MG63 (cell line): ENCODE data around the gene ARHGAP22. TPM values are rescaled to one million over a fixed set of nuclear protein-coding genes. Genes with fewer than 3 reads are reported as not detected.

Source experiments
- DNase-seq: peaks from one replicate; pipeline ENCODE4 v3.0.0-alpha.2; 2020
- H3K27me3 ChIP-seq: fragments of 250-450 bp; sonication (Bioruptor Pico); 2 replicates; pipeline ENCODE4 v1.5.1; 2020; ENCODE audit warnings: mild to moderate bottlenecking, moderate library complexity
- H3K36me3 ChIP-seq: fragments of 250-450 bp; sonication (Bioruptor Pico); 2 replicates; pipeline ENCODE4 v1.5.1; 2020; ENCODE audit warnings: mild to moderate bottlenecking, moderate library complexity
- H3K4me3 ChIP-seq: fragments of 250-450 bp; sonication (Bioruptor Pico); 2 replicates; pipeline ENCODE4 v1.5.1; 2020; ENCODE audit warnings: mild to moderate bottlenecking, moderate library complexity
- H3K9me3 ChIP-seq: fragments of 250-450 bp; sonication (Bioruptor Pico); 2 replicates; pipeline ENCODE4 v1.5.1; 2020; ENCODE audit warnings: mild to moderate bottlenecking, moderate library complexity
- total RNA-seq: library from RNA; depleted of rRNA; stranded (reverse); fragments of >200 nt; shearing (Covaris generic); gene quantifications from 2 replicates; pipeline ENCODE4 v1.2.3, GENCODE V29; 2014; ENCODE audit warnings: low replicate concordance

Gene ARHGAP22
- total RNA-seq, 1 experiment from 2014 or later: 23.2 TPM

DNA sequence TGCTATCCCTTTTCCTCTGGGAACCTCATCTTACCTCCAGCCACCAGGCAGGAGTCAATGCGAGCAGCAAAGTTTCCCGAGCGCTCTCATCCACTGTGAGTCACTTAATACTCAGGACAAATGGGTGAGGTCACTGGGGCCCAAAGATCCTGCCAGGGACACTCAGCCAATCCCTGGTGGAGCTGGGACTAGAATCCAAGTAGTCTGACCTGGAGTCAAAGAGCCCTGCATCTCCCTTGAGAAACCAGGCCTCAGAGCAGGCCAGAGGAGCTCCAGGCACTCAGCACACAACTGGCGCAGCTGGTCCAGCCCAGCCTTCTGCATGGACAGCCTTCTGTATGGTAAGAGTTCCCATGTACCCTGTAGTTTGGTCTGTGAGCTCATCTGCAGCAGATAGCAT lies 156.1 kb downstream of the ARHGAP22 start:
- peaks cover 5% of the 10 kb centered on the region for H3K36me3 ChIP-seq
- H3K9me3 ChIP-seq: no peaks in the 10 kb centered on the region
- no peak overlapping the region for H3K4me3 ChIP-seq
- peak; percentile 73 for DNase-seq
- no peaks in the 10 kb centered on the region for H3K27me3 ChIP-seq

DNA sequence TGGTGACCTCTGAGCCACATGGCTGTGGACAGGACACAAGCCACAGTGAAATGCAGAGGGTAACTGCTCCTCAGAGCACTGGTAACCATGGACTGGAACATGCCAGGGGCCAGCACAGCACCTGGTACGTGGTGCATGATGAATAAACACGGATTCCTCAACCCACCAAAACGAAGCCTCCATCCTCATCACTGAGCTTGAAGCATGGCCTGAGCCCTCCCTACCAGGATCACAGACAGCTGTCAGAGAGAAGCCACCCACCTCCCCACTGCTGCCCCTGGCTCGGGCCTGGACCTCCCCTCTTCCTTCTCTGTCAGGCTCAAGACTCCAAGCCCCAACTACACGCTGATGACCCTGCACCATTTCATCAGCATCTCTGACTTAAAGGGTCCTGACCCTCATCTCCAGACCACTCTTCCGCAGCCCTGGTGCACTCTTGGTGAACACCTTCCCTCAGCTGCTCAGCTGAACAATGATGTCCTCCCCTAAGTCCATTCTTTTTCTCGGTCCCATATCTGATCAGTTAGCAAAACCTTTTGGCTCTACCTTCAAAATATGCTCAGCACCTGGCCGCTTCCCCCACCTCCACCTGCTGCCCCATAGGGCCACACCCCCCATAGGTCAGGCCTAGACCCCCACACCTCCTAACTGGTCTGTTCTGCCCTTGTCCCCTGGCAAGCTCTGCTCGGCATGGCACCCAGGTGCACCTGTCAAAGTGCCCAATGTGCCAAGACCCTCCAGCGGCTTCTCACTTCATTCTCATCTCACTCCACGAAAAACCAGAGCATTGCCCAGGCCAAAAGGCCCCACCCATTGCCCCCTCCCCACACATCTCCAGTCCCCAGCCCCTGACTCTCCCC lies 157.3 kb downstream of the ARHGAP22 start:
- H3K9me3 ChIP-seq: no peaks in the 10 kb centered on the region
- no peak for DNase-seq
- no peak overlapping the region for H3K4me3 ChIP-seq
- H3K36me3 ChIP-seq: peaks cover 5% of the 10 kb centered on the region
- no peaks in the 10 kb centered on the region for H3K27me3 ChIP-seq

DNA sequence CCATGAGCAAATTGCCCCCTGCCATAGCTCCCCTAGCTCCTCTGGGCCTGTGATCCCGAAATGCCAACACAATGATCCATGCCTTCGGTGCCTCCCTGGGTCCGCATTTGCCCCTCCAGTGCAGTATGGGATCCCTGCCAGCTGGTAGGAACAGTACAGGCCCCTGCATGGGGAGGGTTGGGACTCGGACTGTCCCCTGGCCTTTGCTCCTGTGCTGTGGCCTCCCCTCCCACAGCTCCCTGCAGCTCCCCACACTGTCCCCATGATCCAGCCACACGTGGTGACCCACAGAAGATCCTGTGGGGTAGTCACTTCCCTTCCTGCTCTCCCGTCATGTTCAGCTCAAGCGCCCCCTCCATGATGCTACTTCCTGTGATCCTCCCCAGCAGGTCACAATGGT lies 158.1 kb downstream of the ARHGAP22 start:
- H3K36me3 ChIP-seq: 0 out of 2 replicates have a peak, but pooled peaks cover 3% of the 10 kb centered on the region
- no peaks in the 10 kb centered on the region for H3K9me3 ChIP-seq
- no peak for DNase-seq
- H3K27me3 ChIP-seq: no peaks in the 10 kb centered on the region
- no peak overlapping the region for H3K4me3 ChIP-seq

DNA sequence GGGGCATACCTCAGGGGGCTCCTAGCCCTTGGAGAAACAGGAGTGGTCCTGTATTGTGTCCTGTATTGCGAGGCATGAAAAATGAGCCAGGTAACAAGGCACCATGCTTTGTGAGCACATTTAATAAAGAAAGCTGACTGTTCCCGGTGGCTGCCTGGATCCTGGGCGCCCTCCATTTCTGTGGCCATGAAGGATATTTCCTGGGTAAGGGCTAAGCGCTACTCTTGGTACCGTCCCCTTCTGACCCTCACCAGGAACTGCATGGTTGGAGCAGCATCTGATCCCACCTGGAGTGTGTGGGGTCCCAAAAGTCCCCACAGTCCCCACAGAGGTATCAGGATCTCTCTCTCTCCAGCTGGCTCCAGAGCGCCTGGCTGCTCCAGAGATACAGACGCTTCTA lies 158.9 kb downstream of the ARHGAP22 start:
- Histone ChIP-seq H3K27me3 (no peaks in the 10 kb centered on the region), H3K36me3 (0 out of 2 replicates have a peak, but pooled peaks cover under 1% of the 10 kb centered on the region), H3K4me3 (no peak overlapping the region), H3K9me3 (no peaks in the 10 kb centered on the region)
- DNase-seq: no peak

DNA sequence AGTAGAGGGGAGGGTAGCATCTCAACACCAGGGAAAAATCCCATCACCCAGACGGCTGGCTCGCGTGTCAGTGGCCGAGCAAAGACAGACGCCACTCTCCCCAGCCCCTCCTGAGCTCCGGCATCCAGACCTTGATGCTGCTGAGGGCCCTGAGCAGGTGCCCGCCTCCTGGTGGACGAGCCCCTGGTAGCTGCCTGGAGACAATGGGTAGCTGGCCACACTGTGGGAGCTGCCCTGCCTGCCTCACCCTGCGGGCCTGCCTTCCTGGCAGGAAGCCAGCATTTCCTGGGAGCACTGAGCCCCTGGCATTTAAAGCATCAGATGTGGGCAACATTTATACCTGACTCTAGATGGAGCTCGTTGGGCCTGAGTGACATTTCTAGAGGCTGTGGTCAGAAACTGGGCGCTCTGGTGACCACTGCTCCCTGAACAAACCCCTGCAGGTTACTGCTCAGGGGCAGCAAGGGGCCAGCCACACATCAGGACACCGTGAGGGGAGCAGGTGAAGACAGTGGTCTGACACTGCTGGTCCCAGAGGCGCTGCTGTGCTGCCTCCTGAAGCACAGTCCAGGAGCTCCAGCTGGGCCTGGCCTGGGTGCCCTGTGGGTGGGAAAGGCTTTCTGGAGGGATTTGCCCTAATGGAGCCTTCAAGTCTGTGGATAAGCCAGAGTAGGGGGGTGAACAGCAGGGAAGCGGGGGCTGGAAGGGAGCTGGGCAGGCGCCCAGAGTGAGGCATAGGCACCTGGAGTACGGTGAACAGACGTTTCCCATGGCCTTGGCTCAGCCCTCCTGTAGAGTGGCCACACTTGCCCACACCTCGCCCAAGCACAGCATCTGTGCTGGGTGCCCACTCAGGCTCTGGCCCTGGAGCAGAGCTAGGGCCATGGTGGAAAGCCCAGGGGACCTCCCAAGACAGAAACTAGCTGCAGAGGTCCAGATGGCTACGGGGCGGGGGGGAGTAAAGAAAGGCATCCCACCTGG lies 159.7 kb downstream of the ARHGAP22 start:
- Histone ChIP-seq H3K4me3 (no peak overlapping the region), H3K27me3 (no peaks in the 10 kb centered on the region), H3K9me3 (no peaks in the 10 kb centered on the region), H3K36me3 (no peaks in the 10 kb centered on the region; the same call in 1 of the 2 replicates)
- DNase-seq: peak; percentile 38

DNA sequence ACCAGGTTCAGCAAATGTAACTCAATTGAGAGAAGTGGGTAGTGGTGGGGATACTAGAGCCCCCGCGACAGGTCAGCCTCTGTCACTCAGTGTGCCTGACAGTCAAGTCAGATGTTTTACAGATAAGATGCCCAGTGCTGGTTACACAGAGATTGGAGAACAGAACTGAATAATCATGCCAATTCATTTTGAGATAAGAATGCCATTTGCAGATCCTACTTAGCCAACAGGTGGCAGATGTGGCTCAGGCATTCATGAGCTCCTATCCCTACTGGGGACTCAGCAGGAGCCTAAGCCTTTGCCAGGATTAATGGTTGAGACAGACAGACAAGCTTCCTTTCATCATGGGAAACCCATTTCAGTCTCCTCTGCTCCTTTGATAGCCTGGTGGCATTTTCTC lies 160.6 kb downstream of the ARHGAP22 start:
- Histone ChIP-seq H3K9me3 (no peaks in the 10 kb centered on the region), H3K27me3 (no peaks in the 10 kb centered on the region), H3K4me3 (no peak overlapping the region), H3K36me3 (no peaks in the 10 kb centered on the region; the same call in 1 of the 2 replicates)
- DNase-seq: peak; percentile 64

DNA sequence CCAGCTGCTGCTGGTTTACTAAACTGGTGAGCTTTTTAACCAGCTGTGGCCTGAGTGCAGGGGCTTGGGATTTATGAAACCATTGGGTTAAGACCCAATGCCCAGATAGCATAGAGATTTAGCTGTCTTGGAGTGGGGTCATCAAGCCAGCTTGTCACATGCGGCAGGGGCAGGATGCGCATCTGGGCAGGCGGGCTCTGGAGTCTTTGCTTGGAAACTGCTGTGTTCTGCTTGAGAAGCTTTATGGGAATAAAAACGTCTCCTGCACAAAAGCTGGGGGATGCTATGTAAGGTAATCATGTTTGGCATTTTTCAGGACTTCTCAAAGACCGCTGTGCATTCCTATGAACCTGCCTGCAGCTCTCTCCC lies 162.1 kb downstream of the ARHGAP22 start:
- Histone ChIP-seq H3K9me3 (no peaks in the 10 kb centered on the region), H3K36me3 (no peaks in the 10 kb centered on the region; the same call in 1 of the 2 replicates), H3K4me3 (no peak overlapping the region), H3K27me3 (no peaks in the 10 kb centered on the region)
- DNase-seq: no peak

DNA sequence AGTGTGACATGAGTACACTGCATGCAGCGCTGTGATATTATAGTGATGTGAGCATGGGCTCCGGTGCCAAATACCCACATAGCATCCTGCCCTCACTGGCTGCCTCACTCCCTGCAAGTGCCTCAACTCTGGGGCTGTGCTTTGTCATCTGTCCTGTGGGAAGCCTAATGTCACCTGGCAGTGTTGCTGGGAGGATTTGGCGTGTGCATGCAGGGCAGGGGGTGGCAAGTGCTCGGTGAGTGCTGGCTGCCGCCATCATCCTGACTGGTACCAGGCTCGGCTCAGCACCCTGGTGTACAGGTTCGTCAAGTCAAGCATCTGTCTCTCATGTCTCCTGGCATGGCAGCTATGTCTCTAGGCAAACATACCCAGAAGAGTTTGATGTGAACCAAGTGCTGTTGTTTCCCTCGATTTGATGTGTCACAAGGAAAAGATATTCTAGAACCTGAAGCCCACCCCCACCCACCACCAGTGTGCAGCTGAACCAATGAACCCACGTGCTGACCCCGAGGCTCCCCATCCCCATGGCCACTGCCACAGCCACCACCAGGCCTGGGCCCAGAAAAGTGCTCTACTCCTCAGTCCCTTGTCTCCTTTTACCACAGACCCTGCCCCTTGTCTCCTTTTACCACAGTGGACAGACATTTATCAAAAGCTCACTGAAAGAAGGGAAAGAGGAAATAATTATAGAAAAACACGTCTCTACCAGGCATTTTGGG lies 162.6 kb downstream of the ARHGAP22 start:
- no peak for DNase-seq
- Histone ChIP-seq H3K9me3 (no peaks in the 10 kb centered on the region), H3K36me3 (no peaks in the 10 kb centered on the region; the same call in 1 of the 2 replicates), H3K4me3 (no peak overlapping the region), H3K27me3 (no peaks in the 10 kb centered on the region)

DNA sequence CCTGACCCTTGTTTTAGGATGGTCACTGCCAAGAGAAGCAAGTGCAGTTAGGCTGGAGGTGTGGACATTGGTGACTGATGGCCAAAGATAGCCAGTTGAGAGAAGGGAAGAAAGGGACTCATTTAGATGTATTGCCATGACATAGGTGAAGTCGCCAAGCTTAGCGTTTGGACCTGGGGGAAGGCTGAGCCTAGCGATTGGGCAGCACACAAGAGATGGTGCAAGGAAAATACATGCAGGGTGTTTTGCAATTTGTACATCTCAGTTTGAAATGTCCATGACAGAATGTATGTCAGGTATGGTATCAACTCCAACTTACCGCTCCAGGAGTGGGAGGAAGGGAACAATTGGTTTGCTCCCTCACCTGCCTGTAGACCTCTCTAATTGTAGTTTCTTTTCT lies 164.1 kb downstream of the ARHGAP22 start:
- no peak for DNase-seq
- H3K36me3 ChIP-seq: peaks cover 7% of the 10 kb centered on the region
- no peaks in the 10 kb centered on the region for H3K9me3 ChIP-seq

DNA sequence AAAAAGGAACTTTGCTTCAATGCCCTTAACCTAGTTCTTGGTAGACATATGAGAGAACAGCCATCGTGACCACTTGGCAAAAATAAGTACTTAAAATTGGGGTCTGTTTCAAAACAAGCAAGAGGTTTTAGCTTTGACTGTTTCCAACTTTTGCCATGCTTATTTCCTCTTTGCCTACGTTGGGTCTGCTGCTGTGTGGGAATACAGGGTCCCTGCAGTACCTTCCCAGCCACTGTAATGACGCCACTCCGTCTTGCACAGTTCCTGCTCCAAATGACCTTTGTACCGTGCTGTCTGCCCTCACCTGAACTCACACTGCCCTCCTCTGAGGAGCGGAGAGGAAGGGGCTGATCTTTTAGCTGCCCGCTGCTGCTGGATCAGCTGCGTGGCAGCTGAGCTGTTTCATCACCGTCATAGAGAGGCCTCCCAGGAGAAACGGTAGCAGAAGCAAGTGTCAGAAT lies 165.3 kb downstream of the ARHGAP22 start:
- Histone ChIP-seq H3K36me3 (peaks cover 7% of the 10 kb centered on the region), H3K9me3 (no peaks in the 10 kb centered on the region), H3K27me3 (no peaks in the 10 kb centered on the region), H3K4me3 (no peak overlapping the region)
- DNase-seq: no peak

More for the DNA sequence above, 164.1 kb downstream of the ARHGAP22 start:
- Histone ChIP-seq H3K4me3 (no peak overlapping the region), H3K27me3 (no peaks in the 10 kb centered on the region)

DNA sequence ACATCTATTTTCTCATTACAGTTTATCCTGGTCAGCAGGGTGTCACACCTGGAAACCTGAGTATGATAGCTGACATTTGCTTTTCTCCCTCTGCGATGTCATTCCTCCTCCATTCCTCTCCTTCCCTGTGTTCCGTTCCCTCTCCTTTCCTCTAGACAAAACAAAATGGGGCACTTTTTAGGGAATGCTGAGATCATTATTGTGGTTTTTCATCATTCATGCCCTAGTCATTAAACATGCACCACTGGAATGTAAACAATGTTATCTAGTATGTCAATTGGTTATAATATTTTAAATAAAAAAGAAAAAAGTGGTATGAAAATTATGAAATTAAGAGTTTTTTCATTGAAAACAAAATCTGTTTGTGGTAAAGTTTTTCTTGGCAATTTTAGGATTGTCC lies 165.8 kb downstream of the ARHGAP22 start:
- H3K27me3 ChIP-seq: no peaks in the 10 kb centered on the region
- H3K4me3 ChIP-seq: no peak overlapping the region
- no peak for DNase-seq
- H3K36me3 ChIP-seq: peaks cover 7% of the 10 kb centered on the region
- no peaks in the 10 kb centered on the region for H3K9me3 ChIP-seq

DNA sequence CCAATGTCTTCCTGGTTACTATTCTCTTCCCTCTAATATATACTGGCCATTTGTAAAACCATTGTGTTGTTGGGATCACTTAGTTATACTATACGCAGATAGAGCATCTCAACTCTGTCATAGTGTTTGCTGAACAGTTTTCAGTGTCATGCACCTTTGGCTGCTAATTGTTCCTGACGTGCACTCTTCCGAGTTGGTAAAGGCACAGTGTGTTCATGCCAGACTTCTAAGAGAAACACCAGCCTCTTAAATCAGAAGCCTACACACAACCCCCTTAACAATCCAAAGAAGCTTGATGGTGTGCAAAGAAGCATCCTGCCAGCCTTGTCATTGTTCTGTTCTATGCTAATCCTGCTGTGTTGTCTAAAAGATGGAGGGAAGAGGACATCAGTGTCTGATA lies 167.3 kb downstream of the ARHGAP22 start:
- Histone ChIP-seq H3K36me3 (peaks cover 7% of the 10 kb centered on the region), H3K9me3 (no peaks in the 10 kb centered on the region), H3K27me3 (no peaks in the 10 kb centered on the region), H3K4me3 (no peak overlapping the region)
- no peak for DNase-seq

DNA sequence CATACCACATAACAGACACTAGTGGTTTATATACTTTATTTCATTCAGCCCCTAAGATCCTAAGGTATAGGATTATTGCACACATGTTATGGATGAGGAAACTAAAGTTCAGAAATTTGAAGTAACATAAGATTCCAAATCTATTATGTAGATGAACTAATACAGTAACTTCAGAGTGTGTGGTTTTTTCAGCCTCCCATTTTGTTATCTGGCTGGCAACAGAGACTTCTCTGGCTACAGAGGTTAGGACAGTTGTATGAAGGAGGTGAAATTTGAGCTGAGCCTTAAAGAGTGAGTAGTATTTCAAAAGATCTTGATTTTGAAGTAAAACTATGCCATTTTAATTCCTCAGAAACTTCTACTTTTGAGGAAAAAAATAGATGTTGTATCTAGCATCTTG lies 173.0 kb downstream of the ARHGAP22 start:
- Histone ChIP-seq H3K9me3 (no peaks in the 10 kb centered on the region), H3K36me3 (peaks cover 6% of the 10 kb centered on the region), H3K27me3 (no peaks in the 10 kb centered on the region), H3K4me3 (no peak overlapping the region)
- no peak for DNase-seq

DNA sequence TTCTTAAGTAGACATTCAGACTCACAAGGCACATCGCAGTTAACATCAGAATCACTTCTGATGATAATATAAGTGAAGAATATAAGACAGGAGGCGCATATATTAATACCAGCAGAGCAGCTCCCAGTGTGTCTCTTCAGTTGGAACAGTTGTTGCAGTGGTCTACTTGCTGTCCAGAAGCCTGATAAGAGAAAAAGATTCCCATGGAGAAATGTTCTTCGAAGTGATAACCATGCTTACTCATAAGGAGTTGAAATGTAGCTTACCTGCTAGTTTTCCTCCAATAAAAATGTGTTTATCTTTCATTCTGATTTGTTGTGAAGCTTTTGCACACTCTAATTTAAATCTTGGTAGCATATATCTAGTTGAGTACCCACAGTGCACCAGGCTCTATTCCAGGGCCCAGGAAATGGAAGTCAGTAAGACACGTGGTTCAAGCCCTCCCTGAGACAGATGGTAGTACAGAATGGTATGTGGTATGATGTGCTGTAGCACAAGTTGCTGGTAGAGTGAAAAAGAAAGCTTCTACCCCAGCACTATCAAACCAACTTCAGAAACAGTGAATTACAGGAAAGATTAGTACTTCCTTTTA lies 174.4 kb downstream of the ARHGAP22 start:
- no peaks in the 10 kb centered on the region; the same call in 1 of the 2 replicates for H3K36me3 ChIP-seq

DNA sequence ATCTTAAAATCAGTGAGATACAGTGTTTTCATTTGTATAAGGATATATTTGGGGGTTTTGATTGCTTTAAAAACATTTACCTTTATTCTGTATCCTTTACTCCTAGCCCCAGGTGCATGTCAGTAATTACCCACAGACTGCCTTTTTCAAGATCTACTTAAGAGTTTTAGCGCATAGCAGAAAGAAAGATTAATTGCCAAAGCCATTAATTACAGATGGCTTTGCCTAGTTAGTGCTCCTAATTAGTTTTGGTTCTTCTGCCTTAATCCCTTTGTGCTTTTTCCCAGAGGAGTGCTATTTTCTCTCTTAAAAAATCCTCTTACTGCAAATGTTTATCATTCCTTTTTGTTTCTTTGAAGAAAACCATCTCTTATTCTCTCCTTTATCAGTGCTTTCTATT lies 175.6 kb downstream of the ARHGAP22 start:
- no peaks in the 10 kb centered on the region for H3K36me3 ChIP-seq
- no peak for DNase-seq
- no peaks in the 10 kb centered on the region for H3K27me3 ChIP-seq
- H3K9me3 ChIP-seq: no peaks in the 10 kb centered on the region
- H3K4me3 ChIP-seq: no peak overlapping the region

More for the DNA sequence above, 174.4 kb downstream of the ARHGAP22 start:
- no peak overlapping the region for H3K4me3 ChIP-seq
- DNase-seq: no peak
- no peaks in the 10 kb centered on the region for H3K9me3 ChIP-seq
- H3K27me3 ChIP-seq: no peaks in the 10 kb centered on the region

DNA sequence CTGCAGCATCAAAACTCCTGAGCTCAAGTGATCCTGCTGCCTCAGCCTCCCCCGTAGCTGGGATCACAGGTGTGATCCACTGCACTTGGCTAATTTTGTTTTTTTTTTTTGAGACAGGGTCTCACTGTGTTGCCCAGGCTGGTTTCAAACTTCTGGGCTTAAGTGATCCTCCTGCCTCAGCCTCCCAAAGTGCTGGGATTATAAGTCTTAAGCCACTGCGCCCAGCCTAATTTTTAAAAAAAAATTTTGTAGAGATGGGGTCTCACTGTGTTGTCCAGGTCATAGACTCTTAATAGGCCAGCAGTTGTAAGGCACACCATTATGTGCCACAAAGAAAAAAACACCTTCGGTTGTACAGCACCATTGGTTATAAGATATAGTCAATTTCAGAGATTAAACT lies 176.0 kb downstream of the ARHGAP22 start:
- Histone ChIP-seq H3K9me3 (no peaks in the 10 kb centered on the region), H3K4me3 (no peak overlapping the region), H3K36me3 (no peaks in the 10 kb centered on the region), H3K27me3 (no peaks in the 10 kb centered on the region)
- no peak for DNase-seq
